Measurements from ENCODE around the gene KCNJ14. TPM values are rescaled to one million over a fixed set of nuclear protein-coding genes. Genes with fewer than 3 reads are reported as not detected.

Gene KCNJ14
- total RNA-seq, 1 donor from 2014 or later = 2.2 TPM

- Mint-ChIP-seq H3K27ac (no peak overlapping the region), H3K4me3 (peak overlapping the region; percentile 74), H3K4me1 (peaks cover 43% of the 10 kb centered on the region), H3K9me3 (no peaks in the 10 kb centered on the region), H3K27me3 (peaks cover 29% of the 10 kb centered on the region), H3K36me3 (ENCODE audit: low read depth) (no peaks in the 10 kb centered on the region)
- ChIA-PET CTCF (interaction anchor here (0.6 to 1.1 kb wide), 3 partner anchors 12 to 115 kb away, joined by 3 to 6 read pairs (median 6); no protein-coding TSS in a partner anchor), POLR2A (interaction anchor here (0.6 to 1.9 kb wide), 15 partner anchors 8 to 381 kb away, joined by 3 to 9 read pairs (median 4); partner anchors contain the start of genes GRWD1, RPL18, SPHK2 and SYNGR4)
- no peak for TF ChIP-seq CTCF (IDR thresholded peaks at IDR 0.05)
- intact Hi-C loops (cut with micrococcal nuclease) = loop anchor here (2.0 to 10.0 kb wide), 3 partner anchors 95 to 229 kb away; partner anchors contain the start of gene TMEM143
- no peak for DNase-seq
- ATAC-seq (ENCODE audit: low read depth) = no peak
Measured at GRCh38 chr19:48493718-48494401, 38.5 kb downstream of the KCNJ14 start.

GRCh38 chr19:48495396-48495795 lies 40.0 kb downstream of the KCNJ14 start:
- no peak for DNase-seq
- no peak for ATAC-seq (ENCODE audit: low read depth)
- no peak for TF ChIP-seq CTCF (IDR thresholded peaks at IDR 0.05)
- Mint-ChIP-seq H3K4me1 (peaks cover 34% of the 10 kb centered on the region), H3K27me3 (peaks cover 34% of the 10 kb centered on the region), H3K36me3 (ENCODE audit: low read depth) (no peaks in the 10 kb centered on the region), H3K4me3 (no peak overlapping the region), H3K27ac (no peak overlapping the region), H3K9me3 (no peaks in the 10 kb centered on the region)
- POLR2A ChIA-PET = interaction anchor here (0.7 to 1.0 kb wide), 3 partner anchors 11 to 139 kb away, joined by 3 to 8 read pairs (median 3); partner anchors contain the start of genes SYNGR4 and TMEM143
- intact Hi-C loops (cut with micrococcal nuclease) = loop anchor here (10.0 kb wide), 1 partner anchor 231 kb away; no protein-coding TSS in a partner anchor
- CTCF ChIA-PET = interaction anchor here (1.4 kb wide), 1 partner anchor 12 kb away, joined by 4 read pairs; no protein-coding TSS in a partner anchor

- no peak for TF ChIP-seq CTCF (IDR thresholded peaks at IDR 0.05)
- H3K27ac Mint-ChIP-seq = no peak overlapping the region
- DNase-seq = no peak
- peaks cover 32% of the 10 kb centered on the region for H3K4me1 Mint-ChIP-seq
- H3K4me3 Mint-ChIP-seq = no peak overlapping the region
- H3K9me3 Mint-ChIP-seq = no peaks in the 10 kb centered on the region
- no peak for ATAC-seq (ENCODE audit: low read depth)
- CTCF ChIA-PET = no interaction called here
- intact Hi-C loops (cut with micrococcal nuclease) = loop anchor here (10.0 kb wide), 1 partner anchor 232 kb away; no protein-coding TSS in a partner anchor
- H3K27me3 Mint-ChIP-seq = peaks cover 37% of the 10 kb centered on the region
- POLR2A ChIA-PET = interaction anchor here (0.6 to 0.7 kb wide), 2 partner anchors 84 to 248 kb away, joined by 3 to 4 read pairs; no protein-coding TSS in a partner anchor
- H3K36me3 Mint-ChIP-seq (ENCODE audit: low read depth) = no peaks in the 10 kb centered on the region
Measured at GRCh38 chr19:48496959-48497727, 41.8 kb downstream of the KCNJ14 start.

- ATAC-seq (ENCODE audit: low read depth) (no peak), DNase-seq (no peak)
- H3K4me3 Mint-ChIP-seq = no peak overlapping the region
- H3K4me1 Mint-ChIP-seq = peaks cover 32% of the 10 kb centered on the region
- no peaks in the 10 kb centered on the region for H3K36me3 Mint-ChIP-seq (ENCODE audit: low read depth)
- H3K27ac Mint-ChIP-seq = no peak overlapping the region
- H3K9me3 Mint-ChIP-seq = no peaks in the 10 kb centered on the region
- peaks cover 30% of the 10 kb centered on the region for H3K27me3 Mint-ChIP-seq
- TF ChIP-seq CTCF (IDR thresholded peaks at IDR 0.05) = no peak
- POLR2A ChIA-PET = no interaction called here
- intact Hi-C loops (cut with micrococcal nuclease) = loop anchor here (10.0 kb wide), 1 partner anchor 233 kb away; no protein-coding TSS in a partner anchor
- CTCF ChIA-PET = no interaction called here
Measured at GRCh38 chr19:48497728-48498594, 42.6 kb downstream of the KCNJ14 start.
